Muscle of leg (tissue), 11 donors: ENCODE data around the gene PLD5. TPM values are rescaled to one million over a fixed set of nuclear protein-coding genes. Genes with fewer than 3 reads are reported as not detected.
"Not testable (repeated sequence)": the region's sequence is repeated elsewhere in the genome, so short reads cannot be mapped to it uniquely, and the experiment has no call there.

ENCODE experiments used
- DNase-seq: peaks from one replicate; pipeline ENCODE4 v3.0.0; 2013
- H3K27ac ChIP-seq: one replicate; pipeline ENCODE4 v1.5.1; 2013; ENCODE audit warnings: mild to moderate bottlenecking, low read length, control low read depth
- H3K27me3 ChIP-seq: one replicate; pipeline ENCODE4 v1.6.1; 2013; ENCODE audit warnings: low read length; ENCODE audit not compliant: control insufficient read depth, insufficient read depth
- H3K36me3 ChIP-seq: one replicate; pipeline ENCODE4 v1.6.1; 2013; ENCODE audit warnings: low read length; ENCODE audit not compliant: control insufficient read depth, insufficient read depth
- H3K4me1 ChIP-seq: one replicate; pipeline ENCODE4 v1.6.1; 2013; ENCODE audit warnings: low read length; ENCODE audit not compliant: control insufficient read depth, insufficient read depth
- H3K4me3 ChIP-seq: one replicate; pipeline ENCODE4 v1.5.1; 2013; ENCODE audit warnings: low read length, control low read depth
- H3K9me3 ChIP-seq: replicated peaks from 2 replicates; pipeline ENCODE4 v1.6.1; 2013; ENCODE audit warnings: low read depth, low read length; ENCODE audit not compliant: control insufficient read depth
- WGBS: methylation state at CpG from one replicate; pipeline ENCODE4 v1.1.5; 2013; ENCODE audit warnings: missing lambda C conversion rate; ENCODE audit not compliant: insufficient coverage; 5-methylcytosine and 5-hydroxymethylcytosine counted together
- polyA plus RNA-seq, 8 donors: library from polyadenylated mRNA; unstranded; fragments of 120-200 nt; gene quantifications; one replicate each; pipeline versions ENCODE4 v1.2.1 to v1.2.3, GENCODE V29; 2013; ENCODE audit warnings: inconsistent platforms in 1 of 8, low replicate concordance in 1 of 8; ENCODE audit not compliant: insufficient read length in 8 of 8, insufficient read depth in 1 of 8
- total RNA-seq: library from RNA; stranded (reverse); fragments of 120-200 nt; gene quantifications from one replicate; pipeline ENCODE4 v1.2.4, GENCODE V29; 2013

Gene PLD5
- total and polyA plus RNA-seq, 9 donors = 0.56 to 1.9 (median 1.2) TPM

DNA sequence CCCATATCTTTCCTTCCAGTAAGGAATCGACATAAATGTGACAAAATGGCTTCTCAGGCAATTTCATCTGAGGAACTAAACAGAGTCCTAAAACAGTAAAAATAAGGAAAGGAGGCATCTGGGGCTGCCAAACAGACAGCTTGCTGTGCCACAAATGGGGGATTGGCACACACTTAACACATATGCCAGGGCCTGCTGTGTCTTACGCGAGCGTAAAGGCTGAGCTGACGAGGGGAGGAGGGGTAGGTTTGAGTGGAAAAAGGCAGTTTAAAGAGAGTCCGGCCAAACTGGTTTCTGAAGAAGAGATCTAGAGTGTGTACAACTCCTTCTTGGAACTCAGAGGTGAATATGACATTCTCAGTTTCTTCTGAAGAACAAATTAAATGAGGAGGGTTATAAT lies 281.5 kb downstream of the PLD5 start:
- no peaks in the 10 kb centered on the region for H3K9me3 ChIP-seq
- no peaks in the 10 kb centered on the region for H3K27me3 ChIP-seq
- no peaks in the 10 kb centered on the region for H3K4me1 ChIP-seq
- 75% methylated on average over 4 of the region's 6 CpGs for WGBS
- DNase-seq = peak; percentile 21
- H3K36me3 ChIP-seq = no peaks in the 10 kb centered on the region
- no peak overlapping the region for H3K27ac ChIP-seq
- H3K4me3 ChIP-seq = no peak overlapping the region

DNA sequence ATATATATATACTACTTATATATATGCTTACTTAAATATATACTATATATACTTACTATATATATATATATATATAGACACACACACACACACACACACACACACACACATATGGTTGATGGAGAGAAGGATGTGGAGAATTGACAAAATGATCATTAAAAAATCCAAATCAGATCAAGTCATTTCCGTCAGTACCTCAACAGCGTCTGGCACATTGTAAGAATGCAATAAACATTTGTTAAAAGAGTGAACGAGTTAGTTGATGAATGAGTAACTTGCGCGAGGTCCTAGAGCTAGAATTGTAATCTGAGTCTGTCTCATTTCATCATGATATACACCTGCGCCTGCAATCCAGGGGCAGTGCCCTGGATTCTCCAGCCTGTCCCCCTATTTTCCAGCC lies 282.6 kb downstream of the PLD5 start:
- H3K4me1 ChIP-seq = no peaks in the 10 kb centered on the region
- H3K4me3 ChIP-seq = no peak overlapping the region
- H3K27me3 ChIP-seq = no peaks in the 10 kb centered on the region
- no peak for DNase-seq
- H3K36me3 ChIP-seq = no peaks in the 10 kb centered on the region
- no peak overlapping the region for H3K27ac ChIP-seq
- 67% methylated on average over 1 of the region's 6 CpGs for WGBS
- H3K9me3 ChIP-seq = no peaks in the 10 kb centered on the region

- no peaks in the 10 kb centered on the region for H3K9me3 ChIP-seq
- WGBS = 86% methylated on average over 5 of the region's 6 CpGs
- no peak overlapping the region for H3K27ac ChIP-seq
- no peaks in the 10 kb centered on the region for H3K36me3 ChIP-seq
- H3K4me3 ChIP-seq = no peak overlapping the region
- H3K4me1 ChIP-seq = no peaks in the 10 kb centered on the region
- H3K27me3 ChIP-seq = no peaks in the 10 kb centered on the region
- no peak for DNase-seq
Observed at GRCh38 chr1:242240691-242241090, 283.8 kb downstream of the PLD5 start.

DNA sequence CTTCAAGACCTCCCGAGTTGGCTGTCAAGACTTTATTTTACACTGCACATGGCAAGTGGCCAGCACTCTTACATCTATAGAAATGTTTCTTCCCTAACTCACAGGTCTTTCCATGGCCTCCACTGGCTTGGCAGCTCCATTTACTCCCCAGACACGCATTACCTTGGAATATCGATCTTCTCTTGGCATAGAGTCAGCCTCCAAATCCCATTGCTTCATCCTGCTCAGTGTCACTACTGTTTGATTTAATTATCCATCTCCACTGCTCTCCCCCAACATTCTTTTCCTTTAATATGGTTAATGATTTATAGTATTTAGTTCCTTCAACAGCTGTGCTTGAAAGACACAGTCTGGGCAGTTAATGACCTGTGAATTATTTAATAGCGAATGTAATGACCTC lies 284.4 kb downstream of the PLD5 start:
- WGBS = 42% methylated on average over 4 of the region's 4 CpGs
- Histone ChIP-seq H3K36me3 (no peaks in the 10 kb centered on the region), H3K9me3 (no peaks in the 10 kb centered on the region), H3K4me3 (no peak overlapping the region), H3K27ac (no peak overlapping the region), H3K27me3 (no peaks in the 10 kb centered on the region), H3K4me1 (no peaks in the 10 kb centered on the region)
- no peak for DNase-seq

- Histone ChIP-seq H3K9me3 (no peaks in the 10 kb centered on the region), H3K27me3 (no peaks in the 10 kb centered on the region), H3K4me3 (no peak overlapping the region), H3K4me1 (no peaks in the 10 kb centered on the region), H3K27ac (no peak overlapping the region), H3K36me3 (no peaks in the 10 kb centered on the region)
- no peak for DNase-seq
- WGBS = no CpG with 5 or more reads among the region's 7 CpGs
Observed at GRCh38 chr1:242239398-242239797, 285.1 kb downstream of the PLD5 start.

DNA sequence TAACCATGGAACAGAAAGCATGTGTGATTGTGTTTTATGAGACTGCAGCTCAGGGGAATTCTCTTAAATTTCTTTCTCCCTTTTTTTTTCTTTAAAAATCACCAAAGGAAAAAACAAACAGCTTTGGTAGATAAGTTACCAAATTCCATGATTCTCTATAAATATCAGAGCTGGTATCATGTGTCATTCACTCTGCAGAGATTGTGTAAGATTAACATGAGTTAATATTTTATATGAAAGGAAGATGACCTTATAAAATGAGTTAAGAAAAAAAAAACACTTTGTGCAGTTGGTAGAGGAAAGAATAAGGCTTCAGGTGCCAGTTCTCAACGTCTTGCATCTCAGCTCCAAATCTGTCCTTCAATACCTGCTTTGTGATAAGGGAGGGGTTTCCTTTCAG lies 287.4 kb downstream of the PLD5 start:
- Histone ChIP-seq H3K4me1 (no peaks in the 10 kb centered on the region), H3K9me3 (no peaks in the 10 kb centered on the region), H3K27me3 (no peaks in the 10 kb centered on the region), H3K36me3 (no peaks in the 10 kb centered on the region), H3K4me3 (no peak overlapping the region), H3K27ac (no peak overlapping the region)
- no CpG with 5 or more reads among the region's 1 CpG for WGBS
- no peak for DNase-seq

DNA sequence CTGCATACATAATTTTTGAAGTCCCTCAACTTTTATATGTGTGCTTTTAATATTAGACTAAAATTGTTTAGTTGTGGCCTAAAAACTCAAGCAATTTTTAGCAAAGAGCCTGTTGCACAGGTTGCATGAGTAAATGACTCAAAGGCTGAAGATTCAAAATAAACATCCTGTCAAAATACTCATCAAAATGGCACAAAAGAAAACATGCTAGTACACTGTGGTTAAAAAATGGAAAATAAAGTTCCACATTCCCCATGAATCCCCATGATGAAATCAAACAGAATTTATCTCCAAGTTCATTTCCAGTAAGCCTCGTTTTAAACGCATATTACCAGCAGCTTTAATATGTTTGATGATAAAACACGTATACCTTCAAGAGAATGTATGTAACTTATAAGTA lies 295.5 kb downstream of the PLD5 start:
- H3K9me3 ChIP-seq = no peaks in the 10 kb centered on the region
- no peaks in the 10 kb centered on the region for H3K4me1 ChIP-seq
- no peak for DNase-seq
- no peaks in the 10 kb centered on the region for H3K36me3 ChIP-seq
- no CpG with 5 or more reads among the region's 3 CpGs for WGBS
- no peaks in the 10 kb centered on the region for H3K27me3 ChIP-seq
- H3K27ac ChIP-seq = no peak overlapping the region
- no peak overlapping the region for H3K4me3 ChIP-seq

- no peaks in the 10 kb centered on the region for H3K4me1 ChIP-seq
- no peak for DNase-seq
- WGBS = 95% methylated on average over 4 of the region's 9 CpGs
- no peaks in the 10 kb centered on the region for H3K9me3 ChIP-seq
- H3K36me3 ChIP-seq = no peaks in the 10 kb centered on the region
- no peak overlapping the region for H3K4me3 ChIP-seq
- no peaks in the 10 kb centered on the region for H3K27me3 ChIP-seq
- no peak overlapping the region for H3K27ac ChIP-seq
Observed at GRCh38 chr1:242225767-242226573, 298.5 kb downstream of the PLD5 start.

- not testable (repeated sequence) for H3K27ac ChIP-seq, H3K9me3 ChIP-seq, H3K27me3 ChIP-seq, H3K4me1 ChIP-seq, H3K36me3 ChIP-seq, DNase-seq, H3K4me3 ChIP-seq
- WGBS = 92% methylated on average over 1 of the region's 16 CpGs
Observed at GRCh38 chr1:242224878-242225766, 299.4 kb downstream of the PLD5 start.

- no peak overlapping the region for H3K27ac ChIP-seq
- no peaks in the 10 kb centered on the region for H3K36me3 ChIP-seq
- H3K27me3 ChIP-seq = no peaks in the 10 kb centered on the region
- no peaks in the 10 kb centered on the region for H3K9me3 ChIP-seq
- H3K4me1 ChIP-seq = no peaks in the 10 kb centered on the region
- no peak for DNase-seq
- WGBS = no CpG with 5 or more reads among the region's 3 CpGs
- no peak overlapping the region for H3K4me3 ChIP-seq
Observed at GRCh38 chr1:242224461-242224860, 300.0 kb downstream of the PLD5 start.
